ENCODE measurements around the gene MAGI3.
"Not testable (repeated sequence)": the region's sequence is repeated elsewhere in the genome, so short reads cannot be mapped to it uniquely, and the experiment has no call there.

Gene MAGI3

DNA sequence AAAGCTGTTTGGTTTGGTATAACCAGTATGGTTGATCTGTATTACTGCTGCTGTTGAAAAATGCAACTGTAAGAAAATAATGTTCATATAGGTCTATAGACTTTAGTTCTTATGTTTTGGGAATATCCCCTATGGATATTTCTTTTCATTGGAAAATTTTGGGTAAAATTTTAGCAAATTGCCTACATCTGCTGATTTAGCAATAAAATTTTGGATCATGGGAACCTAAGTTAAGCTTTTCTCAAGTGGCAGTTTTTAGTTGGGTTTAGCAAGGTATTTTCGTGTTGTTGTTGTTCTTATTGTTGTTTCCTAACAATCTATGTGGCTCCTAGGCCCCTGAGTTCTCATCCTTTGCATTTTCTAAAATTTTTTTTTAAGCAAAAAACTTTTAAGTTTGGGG, 201.9 kb downstream of the MAGI3 start:
- DNase-seq, result no peak

DNA sequence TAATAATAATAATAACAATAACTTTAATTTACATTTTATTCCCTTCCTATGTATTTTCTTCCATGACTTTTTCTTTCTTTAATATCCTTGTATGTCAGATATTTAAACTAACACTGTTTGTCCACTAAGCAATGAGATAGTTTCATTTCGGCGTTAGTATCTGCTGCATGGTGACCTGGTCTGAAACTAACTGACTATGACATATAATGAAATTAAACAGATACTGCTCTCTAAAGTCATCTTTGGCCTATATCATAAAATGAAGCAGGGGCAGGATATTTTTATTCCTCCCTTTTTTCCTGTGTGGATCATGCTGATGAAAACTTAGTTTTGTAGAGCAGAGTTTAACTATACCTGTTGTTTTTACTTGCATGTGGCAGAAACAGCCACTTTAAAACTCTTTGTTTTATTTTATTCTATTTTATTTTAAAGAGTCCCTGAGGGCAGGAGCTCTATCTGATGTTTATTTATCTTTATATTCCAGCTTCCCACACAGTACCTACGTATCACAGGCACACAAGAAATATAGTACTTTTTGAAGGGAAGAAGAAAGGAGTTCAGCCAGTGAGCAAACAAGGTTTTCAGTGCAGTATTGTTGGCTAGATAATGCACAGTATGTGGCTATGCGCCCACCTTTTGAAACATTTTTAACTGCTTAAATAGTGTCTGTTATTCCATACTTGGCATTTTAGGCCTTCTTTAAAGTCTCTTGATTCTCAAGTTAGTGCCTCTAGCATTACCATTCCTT, 203.4 kb downstream of the MAGI3 start:
- DNase-seq, result no peak

DNA sequence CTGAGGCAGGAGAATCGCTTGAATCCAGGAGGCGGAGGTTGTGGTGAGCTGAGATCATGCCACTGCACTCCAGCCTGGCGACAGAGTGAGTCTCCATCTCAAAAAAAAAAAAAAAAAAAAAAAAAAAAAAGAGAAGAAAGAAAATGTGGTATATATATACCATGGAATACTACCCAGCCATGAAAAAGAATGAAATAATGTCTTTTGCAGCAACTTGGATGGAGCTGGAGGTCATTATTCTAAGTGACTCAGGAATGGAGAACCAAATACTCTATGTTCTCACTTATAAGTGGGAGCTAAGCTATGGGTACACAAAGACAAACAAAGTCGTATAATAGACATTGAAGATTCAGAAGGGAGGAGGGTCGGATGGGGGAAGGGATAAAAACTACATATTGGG, 214.2 kb downstream of the MAGI3 start:
- DNase-seq, result not testable (repeated sequence)

DNA sequence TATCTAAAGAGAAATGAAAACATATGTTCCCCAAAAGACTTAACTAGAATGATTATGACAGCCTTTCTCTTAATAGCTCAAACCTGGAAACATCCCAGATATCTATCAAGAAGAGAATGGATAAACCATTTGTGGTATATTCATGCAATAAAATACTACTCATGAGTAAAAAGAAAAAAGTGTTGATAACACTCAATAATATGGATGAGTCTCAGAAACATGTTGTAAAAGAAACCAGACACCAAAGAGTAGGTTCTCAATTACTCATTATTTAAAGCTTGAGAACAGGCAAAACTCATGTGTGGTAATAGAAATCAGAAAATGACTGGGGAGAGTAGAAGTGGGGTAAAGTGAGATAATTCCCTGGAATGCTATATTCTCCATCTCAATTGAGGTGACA, 214.8 kb downstream of the MAGI3 start:
- no peak for DNase-seq

DNA sequence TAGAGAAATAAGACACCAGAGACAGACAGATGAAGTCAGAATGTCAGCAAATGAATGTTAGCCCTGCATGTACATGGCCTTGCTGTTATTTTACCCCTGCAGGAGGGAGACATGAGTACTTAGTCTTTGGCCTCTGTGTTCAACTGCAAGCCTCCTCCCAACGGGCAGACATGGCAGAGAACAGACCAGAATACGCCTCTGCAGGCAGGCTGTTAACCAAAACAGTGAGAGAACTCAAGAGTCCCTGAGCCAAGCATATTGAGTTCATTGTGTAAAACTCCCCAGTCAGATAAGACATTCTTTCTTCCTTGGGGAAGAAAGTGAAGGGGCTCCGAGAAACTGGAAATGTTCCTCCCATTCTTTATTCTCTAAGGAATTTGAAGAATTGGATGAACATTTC, 218.1 kb downstream of the MAGI3 start:
- no peak for DNase-seq

DNA sequence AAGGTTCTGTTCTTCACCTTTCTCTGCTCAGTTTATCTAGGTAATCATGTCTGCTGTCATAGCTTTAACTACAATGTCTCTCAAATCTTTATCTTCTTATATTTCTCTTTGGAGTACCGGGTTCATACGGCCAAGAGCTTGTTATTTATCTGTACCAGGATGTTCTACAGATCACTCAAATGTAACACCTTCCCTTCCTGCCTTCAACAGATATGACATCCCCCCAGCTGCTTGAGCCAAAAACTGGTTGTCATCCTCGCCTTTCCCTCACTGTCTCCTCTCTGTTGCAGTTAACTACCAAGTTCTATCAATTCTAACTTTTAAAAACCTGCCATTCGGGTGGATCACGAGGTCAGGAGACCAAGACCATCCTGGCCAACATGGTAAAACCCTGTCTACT, 220.1 kb downstream of the MAGI3 start:
- DNase-seq, result no peak

DNA sequence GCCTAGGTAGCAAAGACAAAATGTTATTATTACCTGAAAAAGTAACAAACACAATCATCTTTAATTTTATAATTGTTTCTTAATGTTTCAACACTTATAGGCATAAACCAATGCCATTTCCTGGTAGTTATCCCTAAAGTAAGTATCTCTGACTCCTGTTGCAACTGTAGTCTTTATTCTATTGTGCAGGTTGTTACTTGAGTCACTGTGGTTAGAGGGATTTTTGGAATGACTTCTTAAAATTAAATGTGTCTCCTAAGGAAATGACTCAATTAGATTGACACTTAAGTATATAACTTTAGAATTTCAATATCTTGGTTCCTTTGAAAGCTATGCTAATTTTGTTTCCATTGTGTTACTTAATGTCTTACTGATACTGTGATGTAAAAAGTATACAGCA, 225.1 kb downstream of the MAGI3 start:
- DNase-seq, result no peak

DNA sequence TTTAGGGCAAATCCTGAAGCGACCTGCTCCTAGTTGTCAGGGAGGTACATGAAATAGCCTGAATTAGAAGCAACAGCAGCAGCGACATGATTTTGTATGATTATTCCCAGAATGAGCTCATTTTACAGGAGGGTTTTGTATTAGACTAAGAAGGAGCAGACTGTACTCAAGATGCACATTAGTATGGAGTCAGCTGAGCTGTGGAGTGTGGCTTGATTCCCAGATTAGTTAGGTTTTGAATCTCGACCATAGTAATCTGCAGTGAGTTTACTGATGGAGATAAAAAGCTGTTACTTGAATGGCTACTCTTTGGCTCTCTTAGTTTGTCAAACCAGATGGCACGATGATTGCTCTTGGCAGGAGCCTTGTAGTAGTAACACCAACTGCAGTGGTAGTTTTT, 225.8 kb downstream of the MAGI3 start:
- DNase-seq, result no peak

DNA sequence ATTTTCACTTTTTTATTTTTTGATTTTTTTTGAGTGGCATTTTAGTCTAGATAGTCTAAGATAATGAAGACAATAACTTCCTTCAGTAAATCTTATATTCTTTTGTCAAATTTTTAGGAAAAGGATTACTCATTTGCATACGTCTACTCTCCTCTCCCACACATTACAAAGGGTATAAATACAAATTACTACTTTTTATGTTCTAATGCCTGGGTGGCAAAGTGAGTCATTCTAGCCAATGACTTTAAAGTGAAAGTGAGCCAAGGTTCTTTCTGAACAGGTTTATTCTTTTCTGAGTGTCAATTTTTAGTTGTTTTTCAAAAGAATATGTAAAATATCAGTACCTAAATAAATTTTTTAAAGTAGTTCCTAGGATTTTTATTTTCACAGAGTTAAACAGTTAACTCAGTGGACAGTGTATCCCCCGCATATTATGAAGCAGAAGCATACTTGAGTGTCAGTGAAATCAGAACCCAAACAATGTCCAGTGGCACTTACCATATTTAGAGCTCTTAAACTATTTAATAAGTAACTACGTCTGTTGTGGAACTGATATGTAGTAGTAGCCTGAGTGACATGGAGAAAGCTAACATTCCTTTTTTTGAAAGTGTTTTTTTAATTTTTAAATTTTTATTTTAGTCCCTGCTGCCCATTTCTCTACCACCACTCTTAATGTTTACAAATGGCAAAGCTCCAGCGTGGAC, 227.3 kb downstream of the MAGI3 start:
- DNase-seq, result no peak

DNA sequence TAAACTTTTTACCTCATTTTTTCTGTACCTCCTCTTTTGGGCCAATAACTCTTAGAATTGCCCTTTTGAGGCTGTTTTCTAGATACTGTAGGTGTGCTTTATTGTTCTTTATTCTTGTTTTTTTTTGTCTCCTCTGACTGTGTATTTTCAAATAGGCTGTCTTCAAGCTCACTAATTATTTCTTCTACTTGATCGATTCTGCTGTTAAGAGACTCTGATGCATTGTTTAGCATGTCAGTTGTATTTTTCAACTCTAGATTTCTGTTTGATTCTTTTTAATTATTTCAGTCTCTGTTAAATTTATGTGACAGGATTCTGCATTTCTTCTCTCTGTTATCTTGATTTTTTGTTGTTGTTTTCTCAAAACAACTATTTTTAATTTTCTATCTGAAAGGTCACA, 238.7 kb downstream of the MAGI3 start:
- no peak for DNase-seq

DNA sequence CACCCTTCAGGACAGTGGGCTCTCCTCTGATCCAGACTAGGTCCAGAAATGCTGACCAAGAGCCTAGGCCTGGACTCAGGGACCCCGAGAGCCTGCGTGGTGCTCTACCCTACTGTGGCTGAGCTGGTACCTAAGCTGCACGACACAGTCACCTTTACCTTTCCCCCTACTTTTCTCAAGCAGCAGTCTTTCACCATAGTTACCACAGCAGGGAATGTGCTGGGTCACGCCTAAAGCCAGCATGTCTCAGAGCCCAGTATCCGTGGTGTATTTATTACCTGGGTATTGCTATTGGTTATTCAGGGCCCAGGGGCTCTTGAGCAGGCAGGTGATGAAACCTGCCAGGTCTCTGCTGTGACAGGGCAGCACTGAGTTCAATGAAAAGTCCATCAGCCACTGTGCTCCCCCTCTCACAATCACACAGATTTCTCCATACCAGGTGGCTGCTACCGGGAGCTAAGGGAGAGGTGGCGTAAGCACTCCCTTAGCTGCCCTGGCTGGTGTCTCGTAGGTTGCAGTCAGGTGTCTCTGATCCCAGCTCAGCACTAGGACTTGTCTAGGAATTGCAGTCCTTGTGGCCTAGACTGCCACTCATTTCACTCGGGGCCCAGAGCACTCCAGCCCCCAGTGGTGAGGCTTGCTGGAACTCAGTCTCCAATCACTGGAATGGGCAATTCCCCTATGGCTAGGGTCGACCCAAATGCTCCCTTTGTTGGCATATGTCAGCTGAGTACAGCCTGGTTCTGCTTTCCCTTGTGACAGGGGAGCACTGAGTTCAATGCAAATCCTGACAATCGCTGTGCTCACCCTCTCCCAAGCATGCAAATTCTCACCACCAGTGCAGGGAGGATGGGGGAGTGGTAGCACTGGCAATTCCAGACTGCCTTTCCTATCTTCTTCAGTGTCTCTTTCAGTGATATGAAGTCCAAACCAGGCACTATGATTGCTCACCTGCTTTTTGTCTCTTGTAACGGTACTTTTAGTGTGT, 240.3 kb downstream of the MAGI3 start:
- no peak for DNase-seq

DNA sequence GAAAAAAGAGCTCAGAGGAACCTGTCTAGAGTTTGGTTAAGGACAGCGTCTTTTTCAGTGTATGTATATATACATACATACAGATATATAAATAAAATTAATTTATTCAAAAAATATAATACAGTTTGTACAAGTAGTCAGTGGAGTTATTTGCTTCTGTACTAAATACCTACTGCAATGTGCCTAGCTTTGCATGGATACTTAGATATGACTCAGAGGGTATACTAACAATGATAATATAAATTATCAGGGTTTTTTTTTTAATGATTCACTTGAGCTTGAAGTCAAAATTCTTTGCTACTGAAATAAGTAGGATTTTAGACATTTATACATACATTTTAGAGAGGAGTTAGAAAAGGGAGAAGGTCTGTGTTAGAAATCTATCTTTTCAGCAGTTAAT, 251.1 kb downstream of the MAGI3 start:
- no peak for DNase-seq

DNA sequence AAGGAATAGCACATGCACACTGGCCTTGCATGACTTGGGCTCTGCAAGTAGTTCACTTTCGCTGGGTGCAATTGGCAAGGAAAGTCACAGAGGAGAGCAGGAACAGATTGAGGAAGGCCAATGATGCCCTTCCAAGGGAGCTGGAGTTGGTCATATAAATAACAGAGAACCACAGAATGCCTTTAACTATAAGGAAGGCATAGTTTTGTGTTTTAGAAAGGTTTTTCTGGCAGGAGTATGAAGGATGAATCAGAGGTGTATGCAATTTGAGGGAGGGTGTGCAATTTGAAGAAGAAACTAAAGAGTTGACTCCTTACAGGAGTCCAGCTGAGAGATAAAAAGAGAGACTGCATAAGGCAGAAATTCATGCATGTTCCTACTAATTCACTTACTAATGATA, 256.8 kb downstream of the MAGI3 start:
- DNase-seq, result no peak

DNA sequence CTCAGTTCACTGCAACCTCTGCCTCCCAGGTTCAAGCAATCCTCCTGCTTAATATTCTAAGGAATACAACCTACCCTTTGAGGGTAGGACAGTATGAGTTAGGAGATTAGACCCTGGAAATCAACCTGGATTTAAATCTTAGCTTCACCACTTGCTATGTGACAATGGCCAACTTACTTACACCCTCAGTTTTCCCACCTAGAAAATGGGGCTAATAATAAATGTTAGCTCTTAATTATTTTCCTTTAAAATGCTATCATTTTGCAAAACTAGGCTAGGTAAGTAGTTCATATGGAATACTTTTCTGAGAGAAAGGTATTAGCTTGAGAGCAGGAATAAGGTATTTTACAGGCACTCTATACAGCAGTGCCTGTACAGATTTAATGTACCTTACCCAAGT, 258.2 kb downstream of the MAGI3 start:
- no peak for DNase-seq

DNA sequence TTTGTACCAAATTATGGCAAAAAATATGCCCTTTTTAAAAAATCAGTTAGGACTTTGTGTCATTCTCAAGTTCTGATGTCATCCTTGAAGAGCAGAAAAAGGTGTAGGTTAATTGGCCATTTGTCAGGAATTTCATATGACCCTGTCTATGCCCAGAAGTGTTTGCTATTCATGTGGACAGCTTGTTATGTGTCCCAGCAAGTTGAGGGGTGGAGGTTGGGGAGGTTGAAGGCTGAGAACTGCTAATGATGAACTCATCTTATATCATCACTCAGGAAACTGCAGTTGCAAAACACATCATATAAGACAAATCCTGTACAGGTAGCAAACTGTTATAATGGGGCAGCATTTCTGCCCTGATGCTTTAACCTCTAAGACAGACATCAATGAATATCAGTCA, 262.5 kb downstream of the MAGI3 start:
- DNase-seq, result no peak

DNA sequence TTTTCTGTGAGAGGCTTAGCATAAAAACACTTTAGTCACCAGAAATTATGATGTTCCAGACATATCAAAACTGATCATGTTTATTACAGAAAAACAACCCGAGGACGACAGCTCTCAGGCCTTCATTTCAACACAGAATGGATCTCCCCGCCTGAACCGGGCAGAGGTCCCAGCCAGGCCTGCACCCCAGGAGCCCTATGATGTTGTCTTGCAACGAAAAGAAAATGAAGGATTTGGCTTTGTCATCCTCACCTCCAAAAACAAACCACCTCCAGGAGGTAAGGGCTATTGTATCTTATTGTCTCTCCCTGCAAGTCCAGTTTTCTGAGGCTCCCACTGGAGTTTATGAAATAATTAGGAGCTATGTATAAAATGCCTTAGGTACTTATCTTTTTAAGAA, 263.4 kb downstream of the MAGI3 start:
- DNase-seq, result no peak

DNA sequence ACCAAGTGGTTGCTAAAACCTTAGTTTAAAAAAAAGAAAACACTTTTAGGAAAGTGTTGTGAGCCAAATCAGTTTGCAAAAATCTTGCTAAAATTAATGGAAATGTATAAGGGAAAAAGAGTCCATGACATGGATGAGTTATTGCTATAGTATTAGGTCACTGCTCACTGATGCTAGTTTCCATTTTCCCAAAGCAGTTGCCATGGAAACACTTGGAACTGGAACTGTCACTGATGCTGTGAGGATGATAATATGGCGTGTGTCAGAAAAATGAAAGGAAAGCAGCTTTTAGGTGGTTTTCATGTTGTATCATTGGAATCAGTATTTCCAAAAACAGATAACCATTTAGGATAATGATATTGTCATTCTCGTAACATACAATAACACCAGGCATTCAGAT, 264.6 kb downstream of the MAGI3 start:
- no peak for DNase-seq

DNA sequence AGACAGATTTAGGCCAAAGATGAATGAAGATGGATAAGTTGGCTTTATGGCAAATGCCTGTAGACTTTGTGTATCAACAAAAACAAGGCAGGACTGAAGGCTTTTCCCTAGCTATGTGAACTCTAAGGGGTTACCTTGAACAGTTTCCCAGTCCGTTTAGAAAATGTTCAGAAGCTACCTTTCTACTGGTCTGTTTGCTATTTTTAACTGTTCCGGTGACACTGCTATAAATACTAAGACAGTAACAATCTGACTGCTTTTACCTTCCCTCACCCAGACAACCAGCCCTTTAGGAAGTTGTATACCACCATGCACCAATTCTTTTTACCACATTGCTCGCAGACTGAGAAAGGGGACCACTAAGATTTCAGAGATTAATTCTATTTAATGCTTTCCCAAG, 266.8 kb downstream of the MAGI3 start:
- DNase-seq, result no peak

DNA sequence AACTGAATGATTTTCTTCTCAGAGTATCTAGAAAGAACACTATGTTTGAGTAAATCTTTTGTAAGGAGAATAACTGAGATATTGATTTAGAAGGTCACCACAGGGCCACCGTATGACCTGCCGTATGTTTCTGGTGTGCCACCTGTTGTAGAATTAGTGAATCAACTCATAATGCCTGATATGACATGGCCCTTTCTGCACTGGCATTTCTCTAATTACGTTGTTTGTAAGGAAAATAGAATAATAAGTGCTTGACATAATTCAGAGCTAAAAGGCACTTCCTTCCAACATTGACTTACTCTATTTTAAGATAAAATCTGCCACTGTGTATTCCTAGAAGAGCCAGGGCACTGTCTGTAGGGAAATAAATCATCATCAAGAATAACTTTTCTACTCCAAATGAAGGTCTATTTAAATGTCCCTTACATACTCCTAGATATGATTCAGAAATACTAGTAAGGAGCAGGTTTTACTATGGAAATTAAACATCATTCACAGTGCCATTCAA, 267.3 kb downstream of the MAGI3 start:
- DNase-seq, result no peak

DNA sequence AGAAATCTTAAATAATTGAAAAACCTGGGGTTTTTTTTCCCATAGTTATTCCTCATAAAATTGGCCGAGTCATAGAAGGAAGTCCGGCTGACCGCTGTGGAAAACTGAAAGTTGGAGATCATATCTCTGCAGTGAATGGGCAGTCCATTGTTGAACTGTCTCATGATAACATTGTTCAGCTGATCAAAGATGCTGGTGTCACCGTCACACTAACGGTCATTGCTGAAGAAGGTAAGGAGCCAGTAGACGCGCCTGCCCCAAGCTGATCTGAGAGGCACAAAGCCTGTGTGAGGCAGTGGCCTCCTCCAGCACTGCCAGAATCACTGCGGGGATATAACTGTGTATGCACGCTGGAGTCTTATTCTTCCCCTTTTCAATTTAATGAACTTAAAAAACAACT, 268.7 kb downstream of the MAGI3 start:
- no peak for DNase-seq

DNA sequence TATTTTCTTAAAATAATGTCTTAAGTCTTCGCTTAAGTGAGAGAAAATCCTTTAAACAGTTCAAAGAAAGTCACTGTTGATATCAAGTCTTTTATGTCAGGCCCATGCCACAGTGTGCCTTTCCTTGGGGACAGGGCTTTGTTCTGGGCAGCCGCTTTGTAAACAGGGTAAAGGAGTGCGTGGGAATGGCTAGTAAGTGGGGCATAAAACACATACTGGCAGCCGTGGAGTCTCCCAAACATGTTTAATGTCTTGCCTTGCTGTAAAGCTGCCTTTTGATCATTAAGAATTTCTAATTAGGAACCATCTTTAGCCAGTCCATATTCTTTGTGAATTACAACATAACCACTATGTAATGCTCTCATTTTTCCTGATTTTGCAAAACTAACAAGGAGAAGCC, 269.2 kb downstream of the MAGI3 start:
- no peak for DNase-seq

DNA sequence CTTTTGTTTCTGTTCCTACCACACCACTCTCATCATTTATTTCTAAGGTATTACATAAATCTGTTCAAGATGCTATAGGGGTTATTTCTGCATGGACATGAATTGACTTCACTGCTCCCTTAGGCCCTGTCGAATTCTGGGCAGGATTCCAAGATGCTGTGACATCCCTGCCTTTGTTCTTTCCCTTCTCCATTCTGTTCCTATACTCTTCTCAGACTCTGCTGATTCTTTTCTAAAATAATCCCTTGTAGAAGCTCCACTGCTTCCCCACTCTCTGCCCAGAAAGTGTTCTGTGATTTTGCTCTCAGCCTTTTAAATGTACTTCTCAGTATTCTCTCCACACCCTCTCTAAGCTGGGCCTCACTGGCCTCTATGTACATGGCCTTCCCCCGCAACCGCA, 269.8 kb downstream of the MAGI3 start:
- no peak for DNase-seq

DNA sequence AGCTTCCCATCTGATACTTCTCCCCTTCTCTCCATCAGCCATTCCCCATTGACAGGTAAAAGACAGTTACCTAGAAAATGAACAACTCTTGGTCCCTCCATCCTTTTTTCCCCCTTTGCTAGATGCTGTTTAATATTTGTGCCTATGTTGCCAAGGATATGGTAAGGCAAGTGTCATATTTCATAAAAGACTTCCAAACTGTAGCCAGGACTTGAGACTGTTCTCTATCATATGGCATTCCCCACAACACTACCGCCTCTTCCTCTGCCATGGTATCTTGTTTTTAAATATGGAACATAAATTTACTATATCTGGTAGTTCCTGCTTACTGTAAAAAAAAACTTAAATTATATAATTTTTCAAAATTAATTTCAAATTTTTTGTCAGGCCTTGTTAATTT, 271.8 kb downstream of the MAGI3 start:
- no peak for DNase-seq
